HG03521 (cell line): ENCODE results near the gene HMGB4.

Experiments used
- ATAC-seq: cut with Tn5 transposase; IDR thresholded peaks from one replicate; pipeline ENCODE4 v1.9.1; 2021; ENCODE audit warnings: mild to moderate bottlenecking, moderate library complexity; ENCODE audit not compliant: unreplicated experiment

HMGB4 gene, protein sequence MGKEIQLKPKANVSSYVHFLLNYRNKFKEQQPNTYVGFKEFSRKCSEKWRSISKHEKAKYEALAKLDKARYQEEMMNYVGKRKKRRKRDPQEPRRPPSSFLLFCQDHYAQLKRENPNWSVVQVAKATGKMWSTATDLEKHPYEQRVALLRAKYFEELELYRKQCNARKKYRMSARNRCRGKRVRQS

DNA sequence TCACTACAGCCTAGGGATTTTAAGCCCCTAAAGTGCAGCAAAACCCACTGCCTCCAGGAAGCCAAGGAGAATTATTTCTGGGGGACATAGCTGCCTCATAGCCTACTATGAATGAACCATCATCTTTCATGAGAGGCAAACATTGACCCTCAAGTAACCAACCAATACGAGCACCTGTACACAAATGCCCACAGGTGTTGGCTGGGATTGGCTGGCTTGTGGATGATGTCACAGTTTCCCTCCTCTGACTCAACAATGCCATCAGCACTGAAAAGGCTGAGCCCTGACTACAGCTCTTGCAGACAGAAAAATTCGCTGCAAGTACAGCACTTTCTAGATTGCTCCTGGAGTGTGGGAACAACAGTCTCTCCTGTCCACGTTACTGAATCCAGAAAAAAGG lies at the start of gene HMGB4:
HMGB4 (plus strand) TSS at position 301 of the 400 bp plus-strand sequence. CDS start 113 bp downstream, outside the sequence.
- no peak for ATAC-seq

DNA sequence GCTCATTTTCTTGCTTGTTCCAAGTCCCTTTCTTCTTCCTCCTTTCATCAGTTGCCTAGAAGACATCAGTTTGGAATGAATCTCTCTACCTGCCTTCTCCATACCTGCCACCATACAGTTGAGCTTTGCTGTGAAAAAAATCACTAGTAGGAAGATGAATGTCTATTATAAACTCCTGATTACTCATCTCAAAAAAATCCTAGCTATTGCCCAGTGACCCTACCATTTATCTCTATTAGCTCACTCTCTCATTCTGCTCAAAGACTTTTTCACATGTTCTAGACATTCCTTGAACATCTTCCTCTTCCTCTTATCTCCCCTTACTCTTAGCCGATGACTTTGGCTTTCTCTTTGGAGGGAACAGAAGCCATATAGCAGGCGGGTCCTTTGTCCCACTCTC lies 49.7 kb upstream of the HMGB4 start:
- no peak for ATAC-seq

DNA sequence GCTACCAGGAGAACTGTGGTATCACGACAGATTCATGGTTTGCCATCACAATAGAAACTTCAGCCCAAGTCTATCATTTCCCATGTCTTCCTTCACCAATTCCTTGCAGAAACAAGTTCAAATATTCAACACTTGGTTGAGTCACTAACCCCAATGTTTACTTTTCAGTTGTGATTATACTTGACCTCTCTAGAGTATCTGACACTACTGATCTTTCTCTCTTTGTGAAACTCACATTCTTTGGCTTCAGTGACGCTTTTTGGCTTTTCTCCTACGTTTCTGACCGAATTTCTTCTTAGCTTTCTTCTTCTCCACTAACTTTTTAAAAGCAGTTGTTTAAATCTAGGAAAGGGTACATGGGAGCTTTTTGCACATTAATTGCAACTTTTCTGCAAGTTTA lies 48.8 kb upstream of the HMGB4 start:
- ATAC-seq, result no peak

DNA sequence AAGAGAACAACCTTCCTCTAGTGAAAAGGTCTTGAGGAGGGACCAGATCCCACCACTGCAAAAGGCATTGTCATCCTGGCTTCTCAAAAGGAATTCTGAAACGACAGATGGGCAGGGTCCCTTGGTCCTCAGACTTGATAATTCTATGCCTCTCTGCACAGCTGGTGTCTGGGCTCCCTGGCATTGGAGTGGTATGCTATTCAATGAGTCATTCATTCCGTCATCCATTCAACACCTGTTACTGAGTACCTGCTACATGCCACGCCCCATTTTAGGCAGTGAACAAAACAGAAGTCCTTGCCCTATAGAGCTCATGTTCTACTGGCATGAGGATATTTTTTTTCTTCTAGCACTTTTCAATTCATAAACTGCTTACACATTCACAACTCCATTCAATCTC lies 45.8 kb upstream of the HMGB4 start:
- no peak for ATAC-seq

DNA sequence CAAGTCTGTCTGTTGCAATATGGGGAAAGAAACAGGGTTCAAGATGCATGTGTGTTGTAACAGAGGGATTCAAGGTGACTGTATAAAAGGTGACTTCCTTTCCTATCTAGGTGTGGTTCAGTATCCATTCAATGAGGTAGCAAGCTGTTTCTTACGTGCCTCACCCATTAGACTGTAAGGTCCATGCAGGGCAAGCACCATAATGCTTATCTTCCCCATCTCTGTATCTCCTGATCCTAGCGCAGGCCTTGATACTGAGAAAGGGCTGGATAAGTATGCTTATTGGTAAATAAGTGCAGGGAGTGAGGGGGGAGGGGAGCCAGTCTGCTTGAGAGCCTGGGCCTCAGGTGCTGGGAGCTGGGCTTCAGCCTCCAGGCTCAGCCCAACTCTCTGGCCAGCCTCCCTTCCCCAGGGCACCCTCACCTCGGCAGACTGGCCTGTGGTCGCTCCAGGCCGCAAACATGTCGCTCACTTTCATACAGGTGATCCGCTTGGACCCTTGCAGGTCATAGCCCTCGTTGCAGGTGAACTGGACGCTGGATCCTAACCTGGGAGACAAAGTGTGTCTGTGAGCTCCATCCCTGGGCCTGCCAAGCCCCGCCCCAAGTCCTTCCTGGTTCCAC lies 44.5 kb upstream of the HMGB4 start:
- no peak for ATAC-seq

DNA sequence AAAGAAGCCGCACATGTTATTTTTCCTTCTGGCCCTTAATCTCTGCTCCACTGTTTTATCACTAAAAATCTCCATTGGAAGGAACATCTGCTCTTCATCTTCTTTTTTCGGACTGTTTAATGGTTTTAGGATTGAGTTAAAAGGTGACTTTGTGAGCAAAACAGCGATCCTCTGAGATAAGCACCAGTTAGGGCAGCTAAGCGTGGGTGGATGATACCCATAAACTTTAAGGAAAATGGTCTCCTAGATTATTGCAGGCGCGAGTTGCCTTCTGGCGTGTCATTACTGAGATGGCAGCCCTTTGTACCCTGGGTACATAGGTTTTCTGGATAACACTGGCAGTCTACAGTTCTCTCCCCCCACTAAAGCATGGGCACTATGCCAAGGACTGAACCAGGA lies 44.0 kb upstream of the HMGB4 start:
- no peak for ATAC-seq

DNA sequence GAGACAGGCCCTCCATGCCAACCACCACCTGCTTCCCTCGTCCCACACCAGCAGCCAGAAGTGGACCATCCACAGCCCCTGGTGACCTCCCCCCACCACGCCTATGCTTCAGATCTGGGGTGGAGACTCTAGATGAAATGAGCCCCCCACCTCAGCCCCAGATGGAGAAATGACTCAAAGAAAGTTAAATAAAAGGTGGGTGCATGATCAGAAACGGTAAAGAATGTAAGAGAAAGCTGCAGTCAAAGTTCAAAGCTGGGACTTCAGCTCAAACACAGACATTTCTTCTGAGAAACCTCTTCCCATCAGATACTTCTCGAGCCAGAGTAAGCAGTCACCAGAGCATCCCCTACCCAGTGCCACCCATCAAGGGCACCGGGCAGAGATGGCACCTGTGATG lies 43.1 kb upstream of the HMGB4 start:
- ATAC-seq, result no peak

DNA sequence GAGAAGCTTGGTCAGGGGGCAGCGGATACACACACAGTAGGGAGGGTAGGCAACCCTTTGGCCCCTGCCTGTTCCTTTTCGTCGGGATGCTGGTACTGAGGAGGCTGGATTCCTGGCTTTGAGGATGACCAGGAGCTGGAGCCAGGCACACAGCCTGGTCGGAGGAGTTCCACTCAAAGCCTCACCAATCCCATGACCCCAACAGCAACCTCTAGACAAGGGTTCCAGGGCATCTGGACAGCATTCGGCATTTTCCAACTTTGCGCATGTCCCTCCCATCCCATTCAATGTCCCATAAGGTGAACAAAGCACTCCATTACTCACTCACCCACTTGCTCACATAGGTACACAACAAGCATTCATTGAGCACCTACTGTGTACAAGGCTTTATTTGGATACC lies 42.6 kb upstream of the HMGB4 start:
- ATAC-seq, result no peak

DNA sequence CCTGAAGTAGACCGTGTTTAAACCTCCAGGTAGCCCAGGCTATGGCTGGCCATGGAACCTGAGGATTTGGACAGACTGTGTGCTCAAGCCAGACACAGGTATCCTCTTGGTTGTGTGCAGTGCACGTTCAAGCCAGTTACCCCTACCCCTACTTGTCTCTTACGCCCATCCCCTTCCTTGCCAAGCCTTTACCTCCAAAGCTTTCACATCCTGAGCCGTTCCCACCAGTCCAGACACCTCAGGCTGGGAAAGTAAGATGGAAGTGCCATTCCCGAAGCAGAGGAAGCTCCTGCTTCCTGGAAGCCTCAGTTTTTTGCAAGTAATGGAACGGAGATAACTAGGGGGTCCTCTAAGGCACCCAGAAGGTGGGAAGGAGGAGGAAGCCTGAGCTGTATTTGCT lies 41.5 kb upstream of the HMGB4 start:
- ATAC-seq, result no peak

DNA sequence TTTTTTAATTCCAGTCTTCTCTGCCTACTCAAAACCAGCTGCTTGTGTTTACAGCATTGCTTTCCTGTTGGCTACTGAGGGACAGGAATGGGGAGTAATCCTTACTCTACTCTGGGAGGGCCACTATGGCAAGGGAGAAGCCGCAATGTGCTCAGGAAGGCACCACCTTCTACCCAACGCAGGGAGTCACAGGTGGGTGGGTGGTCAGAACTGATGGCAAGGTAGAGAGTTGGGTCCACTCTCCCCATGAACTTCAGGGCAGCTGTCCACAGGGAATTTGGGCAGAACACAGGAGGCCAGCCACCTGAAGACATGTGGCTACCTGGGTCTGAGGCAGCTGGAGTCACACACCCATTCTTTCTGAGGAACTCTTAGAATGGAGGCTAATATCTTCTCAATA lies 40.5 kb upstream of the HMGB4 start:
- ATAC-seq, result no peak

DNA sequence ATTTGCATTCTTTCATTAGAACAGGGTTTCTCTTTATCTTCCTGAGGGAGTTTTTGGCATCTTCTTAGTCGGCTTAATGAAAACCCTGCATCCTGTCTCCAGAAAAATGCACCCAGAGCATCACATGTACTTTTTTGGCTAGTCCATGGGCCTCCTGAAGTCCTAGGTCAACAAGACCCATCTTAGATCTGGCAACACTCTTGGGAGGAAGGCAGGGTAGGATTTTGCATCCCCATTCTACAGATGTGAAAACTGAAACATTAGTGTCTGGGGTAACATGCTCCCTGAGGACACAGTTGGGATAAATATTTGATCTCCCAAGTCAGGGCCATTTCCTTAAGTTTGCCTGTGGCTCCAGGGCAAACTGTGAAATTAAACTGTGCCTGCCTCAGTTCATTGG lies 40.0 kb upstream of the HMGB4 start:
- no peak for ATAC-seq

DNA sequence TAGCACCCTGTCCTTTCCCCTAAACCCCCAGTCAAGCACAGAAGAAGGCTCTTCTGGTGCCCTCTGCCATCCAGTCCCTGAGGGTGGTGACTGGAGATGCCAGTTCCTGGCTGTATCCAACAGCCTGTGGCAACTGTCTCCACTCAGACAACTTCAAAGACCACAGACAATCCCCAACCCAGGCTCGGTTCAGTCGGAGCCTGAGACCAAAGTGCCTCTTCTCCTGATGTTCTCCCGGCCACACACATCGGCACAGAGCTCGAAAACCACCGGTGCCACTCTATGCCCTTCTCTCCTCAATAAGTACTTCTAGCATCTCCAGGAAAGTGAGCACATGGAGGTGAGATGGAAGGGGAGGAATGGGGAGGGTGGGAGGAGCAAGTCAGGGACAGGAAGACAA lies 39.6 kb upstream of the HMGB4 start:
- no peak for ATAC-seq

DNA sequence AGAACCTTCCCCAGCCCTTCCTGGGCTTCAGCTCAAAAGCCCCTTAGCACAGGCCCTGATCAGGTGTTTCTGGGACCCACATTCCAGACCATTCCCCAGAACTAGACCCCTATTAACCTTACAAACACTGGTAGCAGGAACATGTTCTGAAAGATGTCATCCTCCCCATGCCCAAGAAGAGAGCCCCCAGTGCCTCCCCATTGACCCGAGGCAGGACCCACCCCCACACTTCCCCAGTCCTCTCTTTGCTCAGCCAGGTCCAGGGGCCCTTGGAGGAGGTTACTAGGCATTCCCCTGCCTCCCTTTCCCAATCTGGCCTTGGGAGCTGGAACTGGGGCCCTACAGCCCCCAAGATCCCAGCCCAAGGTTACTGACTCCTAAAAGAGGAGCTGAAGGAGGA lies 38.9 kb upstream of the HMGB4 start:
- no peak for ATAC-seq

DNA sequence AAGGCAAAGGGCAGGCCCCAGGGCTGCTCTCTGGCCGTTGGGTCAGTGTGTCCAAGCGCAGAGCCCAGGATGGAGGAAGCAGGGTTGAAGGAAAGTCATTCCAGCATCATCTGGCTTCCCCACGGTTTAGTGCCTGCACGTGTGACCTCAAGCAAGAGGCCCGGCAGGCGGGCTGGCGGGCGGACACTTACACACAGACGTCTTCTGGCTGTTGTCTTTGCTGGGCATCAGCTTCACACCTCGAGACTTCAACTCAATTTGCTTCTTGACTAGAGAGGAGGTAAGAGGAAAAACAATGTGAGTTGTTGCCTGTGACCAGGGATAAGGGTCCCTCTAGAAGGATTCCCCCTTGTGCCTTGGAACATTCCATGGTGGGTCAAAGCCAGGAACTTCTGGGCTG lies 38.4 kb upstream of the HMGB4 start:
- ATAC-seq, result no peak

DNA sequence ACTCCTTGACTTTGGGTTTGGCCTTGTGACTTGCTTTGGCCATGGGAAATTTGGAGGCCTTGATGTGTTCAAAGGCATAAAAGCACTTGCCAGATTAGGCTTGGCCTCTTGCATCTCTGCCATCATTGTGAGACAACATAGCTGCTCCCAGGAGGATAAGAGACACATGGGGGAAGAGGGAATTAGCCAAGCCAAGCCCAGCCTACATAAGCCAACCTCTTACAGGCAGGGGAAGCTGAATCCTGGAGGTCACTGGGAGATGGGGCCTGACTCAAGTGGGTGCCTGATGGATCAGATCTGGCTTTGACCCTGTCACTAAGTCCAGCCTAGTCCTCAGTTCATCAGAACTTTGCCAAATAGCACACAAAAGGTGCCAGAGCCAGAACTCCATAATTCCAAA lies 37.6 kb upstream of the HMGB4 start:
- ATAC-seq, result no peak

DNA sequence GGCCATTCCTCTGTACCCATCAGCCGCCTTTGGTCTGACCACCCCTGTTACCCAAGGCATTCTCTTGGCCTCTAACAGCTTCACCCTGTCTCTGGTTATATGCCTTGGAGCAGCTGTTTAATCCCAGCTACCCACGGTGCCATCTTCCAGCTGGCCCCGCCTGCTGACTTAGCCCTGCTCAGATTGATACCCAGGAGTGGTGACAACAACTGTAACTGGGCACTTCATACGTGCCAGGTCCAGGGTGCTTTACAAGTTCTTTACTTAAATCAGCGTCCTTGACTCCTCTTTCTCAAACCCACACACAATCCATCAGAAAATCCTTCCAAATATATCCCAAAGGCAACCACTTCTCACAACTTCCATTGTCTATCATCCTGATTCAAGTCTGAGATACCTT lies 37.2 kb upstream of the HMGB4 start:
- no peak for ATAC-seq

DNA sequence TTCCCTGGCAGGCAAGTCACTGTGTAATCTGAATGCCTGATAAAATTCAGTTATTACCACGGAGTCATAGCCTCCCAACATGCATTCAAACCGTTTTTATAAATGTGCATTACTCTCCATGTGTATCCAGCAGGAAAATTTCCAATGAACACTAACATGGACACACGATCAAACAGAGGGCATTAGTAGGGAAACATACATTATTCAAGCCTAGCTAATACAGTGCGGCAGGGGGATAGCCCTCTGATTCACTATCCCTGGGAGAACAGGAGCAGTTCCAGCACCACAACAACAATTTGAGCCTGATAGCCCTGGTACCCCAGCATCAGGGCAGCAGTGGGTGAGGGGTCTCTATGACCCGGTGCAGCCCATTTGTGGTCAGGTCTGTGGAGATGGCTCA lies 35.8 kb upstream of the HMGB4 start:
- no peak for ATAC-seq

DNA sequence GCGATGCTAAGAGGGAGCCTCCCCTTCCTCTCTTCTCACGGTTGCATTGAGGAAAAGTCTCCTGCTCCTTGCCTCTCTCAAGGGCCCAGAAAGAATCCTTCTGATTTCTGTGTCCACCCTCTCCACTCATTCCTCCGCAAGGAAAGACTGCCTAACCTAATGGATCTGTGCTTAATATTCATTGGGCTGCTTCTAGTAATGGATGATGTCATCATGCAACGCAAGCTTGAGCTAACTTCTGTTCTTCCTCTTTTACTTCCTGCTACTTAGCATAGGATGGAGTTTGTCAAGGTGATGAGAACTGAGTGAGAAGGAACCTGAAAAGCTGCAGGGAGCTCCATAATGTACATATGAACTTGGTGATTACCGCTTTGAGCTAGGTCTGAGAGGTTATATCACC lies 35.2 kb upstream of the HMGB4 start:
- ATAC-seq, result no peak

DNA sequence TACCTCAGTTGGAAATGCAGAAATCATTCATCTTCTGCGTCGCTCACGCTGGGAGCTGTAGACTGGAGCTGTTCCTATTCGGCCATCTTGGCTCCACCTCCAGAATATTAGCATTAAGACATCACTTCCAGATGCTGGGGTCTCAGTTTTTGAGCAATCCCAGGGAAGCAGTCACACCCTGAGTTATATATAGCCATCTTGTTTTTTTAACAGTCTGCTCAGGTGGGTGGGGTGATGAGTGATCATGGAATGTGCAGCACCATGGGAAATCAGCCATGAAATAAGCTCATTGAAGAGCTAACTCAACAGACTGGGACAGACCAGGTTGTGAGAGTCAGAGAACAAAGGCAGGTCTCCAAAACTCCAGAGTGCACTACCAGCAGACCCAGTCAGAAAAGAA lies 27.0 kb upstream of the HMGB4 start:
- ATAC-seq, result no peak

DNA sequence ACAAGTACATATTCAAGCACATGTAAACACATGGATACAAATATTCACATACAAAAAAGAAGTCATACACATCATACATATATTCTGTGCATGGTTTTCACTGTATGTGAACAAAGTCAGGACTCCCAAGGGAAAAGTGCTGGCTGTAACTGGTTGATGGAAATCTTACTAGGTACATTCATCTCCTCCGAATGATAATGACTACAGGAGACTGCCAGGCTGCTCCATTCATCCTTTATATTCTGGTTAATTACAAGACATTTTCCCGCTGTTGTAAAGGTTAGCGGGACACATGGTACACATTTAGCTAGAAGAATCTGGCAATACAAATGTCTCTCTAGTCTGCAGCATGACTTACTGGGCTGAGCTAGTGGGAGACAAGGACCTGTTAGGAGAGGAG lies 26.2 kb upstream of the HMGB4 start:
- ATAC-seq, result no peak

DNA sequence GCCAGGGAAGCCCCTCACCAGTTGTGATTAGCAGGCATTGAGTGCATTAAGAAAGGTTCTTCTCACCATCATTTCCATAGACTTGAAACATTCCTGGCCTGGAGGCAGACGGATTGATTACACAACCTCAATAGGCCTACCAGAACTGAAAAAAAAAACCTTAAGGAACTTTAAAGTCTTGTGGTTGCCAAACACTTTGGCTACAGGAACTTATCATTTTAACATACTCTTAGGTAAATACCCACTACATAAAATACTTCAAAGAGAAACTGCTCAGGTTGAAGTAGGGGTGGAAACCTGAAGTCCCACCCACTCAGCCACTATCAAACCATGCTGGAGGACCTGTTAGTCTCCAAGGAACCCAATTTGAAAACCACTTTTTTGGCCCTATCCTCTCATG lies 22.4 kb upstream of the HMGB4 start:
- no peak for ATAC-seq

DNA sequence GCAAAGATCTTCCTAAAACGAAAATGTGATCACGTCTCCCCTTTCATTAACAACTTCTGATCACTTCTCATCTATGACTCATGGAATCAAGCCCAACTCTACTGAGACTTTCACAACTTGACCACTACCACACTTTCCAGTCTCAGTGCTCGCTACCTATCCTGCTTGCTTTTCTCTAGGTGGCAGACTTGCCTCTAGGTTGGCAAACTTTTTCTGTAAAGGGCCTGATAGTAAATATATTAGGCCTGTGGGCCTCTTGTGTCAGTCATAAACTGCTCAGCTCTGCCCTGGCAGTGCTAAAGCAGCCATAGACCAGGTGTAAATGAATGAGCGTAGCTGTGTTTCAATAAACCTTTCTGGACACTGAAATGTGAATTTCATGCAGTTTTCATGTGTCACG lies 21.5 kb upstream of the HMGB4 start:
- ATAC-seq, result no peak

DNA sequence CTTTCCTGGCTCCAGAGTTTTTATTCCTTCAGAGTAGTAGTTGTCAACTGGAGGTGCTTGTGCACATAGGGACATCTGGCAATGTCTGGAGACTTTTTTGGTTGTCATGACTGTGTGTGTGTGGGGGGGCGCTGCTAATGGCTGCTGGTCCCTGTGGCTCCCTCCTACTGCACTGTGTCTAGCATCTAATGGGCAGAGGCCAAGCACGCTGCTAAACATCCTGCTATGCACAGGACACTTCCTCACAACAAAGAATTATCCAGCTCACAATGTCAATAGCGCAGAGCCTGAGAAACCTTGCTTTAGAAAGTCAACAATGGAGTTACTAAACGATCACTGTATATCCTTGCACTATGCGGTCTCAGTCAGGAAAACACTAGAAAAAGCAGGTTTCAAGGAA lies 19.7 kb upstream of the HMGB4 start:
- ATAC-seq, result no peak
